GM10266 (cell line): ENCODE data around the gene RYR3.

Experiments
- DNase-seq: peaks from one replicate; pipeline ENCODE4 v3.0.0; 2012; ENCODE audit errors: extremely low spot score
- CTCF ChIP-seq: IDR thresholded peaks from 2 replicates; pipeline ENCODE4 v1.5.1; 2012; ENCODE audit warnings: mild to moderate bottlenecking, low read depth; ENCODE audit not compliant: control insufficient read depth, insufficient read depth; ENCODE audit errors: missing control alignments

Gene RYR3

GRCh38 chr15:33865416-33865815 lies 554.6 kb downstream of the RYR3 start:
- no peak for TF ChIP-seq CTCF
- DNase-seq, result no peak

- no peak for DNase-seq
- TF ChIP-seq CTCF, result no peak
Measured at GRCh38 chr15:33866101-33866737, 555.5 kb downstream of the RYR3 start.

- no peak for DNase-seq
- TF ChIP-seq CTCF, result no peak
Measured at GRCh38 chr15:33871980-33872379, 561.2 kb downstream of the RYR3 start.

- TF ChIP-seq CTCF, result no peak
Measured at GRCh38 chr15:33872416-33873106, 561.8 kb downstream of the RYR3 start.

GRCh38 chr15:33874156-33874555 lies 563.4 kb downstream of the RYR3 start:
- no peak for TF ChIP-seq CTCF
- DNase-seq, result no peak

More at GRCh38 chr15:33872416-33873106, 561.8 kb downstream of the RYR3 start:
- no peak for DNase-seq

- TF ChIP-seq CTCF, result no peak
Measured at GRCh38 chr15:33882921-33883320, 572.2 kb downstream of the RYR3 start.

GRCh38 chr15:33888176-33888575 lies 577.4 kb downstream of the RYR3 start:
- DNase-seq, result no peak
- no peak for TF ChIP-seq CTCF

More at GRCh38 chr15:33882921-33883320, 572.2 kb downstream of the RYR3 start:
- DNase-seq, result no peak
